ENCODE data around the gene CNOT6. TPM values are rescaled to one million over a fixed set of nuclear protein-coding genes. Genes with fewer than 3 reads are reported as not detected.

The CNOT6 gene
- total RNA-seq, 1 experiment from 2014 or later: 59.1 TPM

DNA sequence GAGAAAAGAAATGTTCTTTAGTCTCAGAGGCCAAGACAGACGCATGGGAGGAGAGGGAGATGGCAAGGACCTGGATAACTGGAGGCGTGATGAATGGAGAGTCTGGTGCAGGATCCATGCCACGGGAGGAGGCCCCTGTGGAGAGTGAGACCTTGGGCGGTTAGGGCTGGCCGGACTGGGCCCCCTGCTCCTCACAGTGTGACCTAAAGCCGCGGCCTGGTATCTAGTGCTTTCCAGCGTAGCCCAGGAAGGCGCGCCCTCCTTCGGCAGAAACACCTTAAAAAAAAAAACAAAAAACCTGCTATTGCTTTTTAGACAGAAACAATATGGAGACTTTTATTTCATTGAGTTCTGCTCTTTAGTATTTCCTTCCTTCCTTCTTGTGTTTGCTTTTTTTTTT lies 64.1 kb downstream of the CNOT6 start (continued):
- no peak for TF ChIP-seq SIN3A (IDR thresholded peaks at IDR 0.05; ENCODE audit: low read depth)
- TF ChIP-seq, protein P1, sequence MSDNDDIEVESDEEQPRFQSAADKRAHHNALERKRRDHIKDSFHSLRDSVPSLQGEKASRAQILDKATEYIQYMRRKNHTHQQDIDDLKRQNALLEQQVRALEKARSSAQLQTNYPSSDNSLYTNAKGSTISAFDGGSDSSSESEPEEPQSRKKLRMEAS (IDR thresholded peaks at IDR 0.05): no peak
- TF ChIP-seq POLR2A (IDR thresholded peaks at IDR 0.05; ENCODE audit: borderline replicate concordance, extremely low read depth, insufficient read depth, insufficient read length): no peak
- TF ChIP-seq, protein P2, sequence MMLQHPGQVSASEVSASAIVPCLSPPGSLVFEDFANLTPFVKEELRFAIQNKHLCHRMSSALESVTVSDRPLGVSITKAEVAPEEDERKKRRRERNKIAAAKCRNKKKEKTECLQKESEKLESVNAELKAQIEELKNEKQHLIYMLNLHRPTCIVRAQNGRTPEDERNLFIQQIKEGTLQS (IDR thresholded peaks at IDR 0.05): no peak
- TF ChIP-seq TCF7L2 (IDR thresholded peaks at IDR 0.05; ENCODE audit: borderline replicate concordance, extremely low read depth, insufficient read depth, insufficient read length): no peak

DNA sequence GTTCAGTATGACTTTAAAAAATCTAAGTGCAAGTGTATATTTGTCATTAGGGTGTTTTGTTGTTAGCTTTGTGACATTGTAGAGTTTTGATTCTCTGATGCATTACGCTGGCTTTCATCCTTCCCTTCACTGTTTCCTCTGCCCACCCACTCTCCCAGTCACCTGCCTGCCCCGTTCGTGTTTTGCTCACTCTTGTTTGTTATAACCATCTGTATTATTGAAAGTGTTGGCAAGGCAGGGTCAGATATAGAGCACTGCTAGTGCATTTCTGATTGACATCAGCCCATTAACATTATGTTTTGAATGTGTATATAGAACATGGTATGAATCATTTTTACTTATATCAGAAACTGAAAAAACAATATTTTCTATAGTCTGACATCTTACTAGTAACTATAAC lies 69.8 kb downstream of the CNOT6 start:
- peaks cover 30% of the 10 kb centered on the region for H3K79me2 ChIP-seq (ENCODE audit: insufficient read depth, low read length)
- no peak overlapping the region for H3K27ac ChIP-seq (ENCODE audit: low read depth, low read length)
- no peaks in the 10 kb centered on the region for H3K4me1 ChIP-seq (ENCODE audit: control insufficient read depth in 1 of 2, insufficient read depth in 2 of 2, low read length in 2 of 2)
- no peak overlapping the region for H3K4me3 ChIP-seq (replicated peaks in 1 of 2; ENCODE audit: low read depth in 1 of 2, low read length in 2 of 2)
- H3K27me3 ChIP-seq (ENCODE audit: insufficient read depth, low read length): no peaks in the 10 kb centered on the region
- no peaks in the 10 kb centered on the region for H3K9me3 ChIP-seq (ENCODE audit: control insufficient read depth in 1 of 2, insufficient read depth in 1 of 2, low read depth in 1 of 2, low read length in 2 of 2)
- intact Hi-C loops (cut with micrococcal nuclease): no loop called here
- ChIA-PET RAD21 (ENCODE audit: low non-redundant PET in 1 of 2, low total read pairs in 2 of 2, uncharacterized antibody in 2 of 2, unreplicated experiment in 2 of 2) (no interaction called here), CTCF (no interaction called here), POLR2A (no interaction called here)
- ATAC-seq (no peak), DNase-seq (ENCODE audit: low read depth, low spot score) (no peak)
- TF ChIP-seq ZNF274 (IDR thresholded peaks at IDR 0.05; ENCODE audit: low read depth, low read length) (no peak), EZH2phosphoT487 (IDR thresholded peaks at IDR 0.05; ENCODE audit: borderline replicate concordance) (no peak), TCF7L2 (IDR thresholded peaks at IDR 0.05; ENCODE audit: borderline replicate concordance, extremely low read depth, insufficient read depth, insufficient read length) (no peak), YY1 (IDR thresholded peaks at IDR 0.05; ENCODE audit: extremely low read depth, insufficient replicate concordance, low read depth, low read length) (no peak), SRF (IDR thresholded peaks at IDR 0.05; ENCODE audit: low read depth) (no peak), POLR2A (IDR thresholded peaks at IDR 0.05; ENCODE audit: borderline replicate concordance, extremely low read depth, insufficient read depth, insufficient read length) (no peak), ZFX (IDR thresholded peaks at IDR 0.05) (no peak), EZH2 (IDR thresholded peaks at IDR 0.05) (no peak), JUND (IDR thresholded peaks at IDR 0.05) (no peak), SIN3A (IDR thresholded peaks at IDR 0.05; ENCODE audit: low read depth) (no peak), ELF1 (IDR thresholded peaks at IDR 0.05; ENCODE audit: borderline replicate concordance, low read depth) (no peak)
- TF ChIP-seq, protein P2 (IDR thresholded peaks at IDR 0.05): no peak
- TF ChIP-seq, protein P3, sequence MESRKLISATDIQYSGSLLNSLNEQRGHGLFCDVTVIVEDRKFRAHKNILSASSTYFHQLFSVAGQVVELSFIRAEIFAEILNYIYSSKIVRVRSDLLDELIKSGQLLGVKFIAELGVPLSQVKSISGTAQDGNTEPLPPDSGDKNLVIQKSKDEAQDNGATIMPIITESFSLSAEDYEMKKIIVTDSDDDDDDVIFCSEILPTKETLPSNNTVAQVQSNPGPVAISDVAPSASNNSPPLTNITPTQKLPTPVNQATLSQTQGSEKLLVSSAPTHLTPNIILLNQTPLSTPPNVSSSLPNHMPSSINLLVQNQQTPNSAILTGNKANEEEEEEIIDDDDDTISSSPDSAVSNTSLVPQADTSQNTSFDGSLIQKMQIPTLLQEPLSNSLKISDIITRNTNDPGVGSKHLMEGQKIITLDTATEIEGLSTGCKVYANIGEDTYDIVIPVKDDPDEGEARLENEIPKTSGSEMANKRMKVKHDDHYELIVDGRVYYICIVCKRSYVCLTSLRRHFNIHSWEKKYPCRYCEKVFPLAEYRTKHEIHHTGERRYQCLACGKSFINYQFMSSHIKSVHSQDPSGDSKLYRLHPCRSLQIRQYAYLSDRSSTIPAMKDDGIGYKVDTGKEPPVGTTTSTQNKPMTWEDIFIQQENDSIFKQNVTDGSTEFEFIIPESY (IDR thresholded peaks at IDR 0.05; ENCODE audit: extremely low read depth, insufficient replicate concordance, low read length): no peak
- TF ChIP-seq, protein P4, sequence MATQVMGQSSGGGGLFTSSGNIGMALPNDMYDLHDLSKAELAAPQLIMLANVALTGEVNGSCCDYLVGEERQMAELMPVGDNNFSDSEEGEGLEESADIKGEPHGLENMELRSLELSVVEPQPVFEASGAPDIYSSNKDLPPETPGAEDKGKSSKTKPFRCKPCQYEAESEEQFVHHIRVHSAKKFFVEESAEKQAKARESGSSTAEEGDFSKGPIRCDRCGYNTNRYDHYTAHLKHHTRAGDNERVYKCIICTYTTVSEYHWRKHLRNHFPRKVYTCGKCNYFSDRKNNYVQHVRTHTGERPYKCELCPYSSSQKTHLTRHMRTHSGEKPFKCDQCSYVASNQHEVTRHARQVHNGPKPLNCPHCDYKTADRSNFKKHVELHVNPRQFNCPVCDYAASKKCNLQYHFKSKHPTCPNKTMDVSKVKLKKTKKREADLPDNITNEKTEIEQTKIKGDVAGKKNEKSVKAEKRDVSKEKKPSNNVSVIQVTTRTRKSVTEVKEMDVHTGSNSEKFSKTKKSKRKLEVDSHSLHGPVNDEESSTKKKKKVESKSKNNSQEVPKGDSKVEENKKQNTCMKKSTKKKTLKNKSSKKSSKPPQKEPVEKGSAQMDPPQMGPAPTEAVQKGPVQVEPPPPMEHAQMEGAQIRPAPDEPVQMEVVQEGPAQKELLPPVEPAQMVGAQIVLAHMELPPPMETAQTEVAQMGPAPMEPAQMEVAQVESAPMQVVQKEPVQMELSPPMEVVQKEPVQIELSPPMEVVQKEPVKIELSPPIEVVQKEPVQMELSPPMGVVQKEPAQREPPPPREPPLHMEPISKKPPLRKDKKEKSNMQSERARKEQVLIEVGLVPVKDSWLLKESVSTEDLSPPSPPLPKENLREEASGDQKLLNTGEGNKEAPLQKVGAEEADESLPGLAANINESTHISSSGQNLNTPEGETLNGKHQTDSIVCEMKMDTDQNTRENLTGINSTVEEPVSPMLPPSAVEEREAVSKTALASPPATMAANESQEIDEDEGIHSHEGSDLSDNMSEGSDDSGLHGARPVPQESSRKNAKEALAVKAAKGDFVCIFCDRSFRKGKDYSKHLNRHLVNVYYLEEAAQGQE (IDR thresholded peaks at IDR 0.05; ENCODE audit: low read depth): no peak
- TF ChIP-seq, protein P1 (IDR thresholded peaks at IDR 0.05): no peak
- peaks cover 15 to 21% of the 10 kb centered on the region in 2 experiments for H3K36me3 ChIP-seq (ENCODE audit: control insufficient read depth in 1 of 2, insufficient read depth in 2 of 2, low read length in 2 of 2)
- H2AFZ ChIP-seq (ENCODE audit: low read depth, low read length, poor library complexity, severe bottlenecking): no peak overlapping the region
- no peak overlapping the region for H3K4me2 ChIP-seq (ENCODE audit: low read length)
- H4K20me1 ChIP-seq (ENCODE audit: insufficient read depth): no peaks in the 10 kb centered on the region
- H3K9ac ChIP-seq (ENCODE audit: low read length): no peak overlapping the region
- no TSS peak for BruUV-seq (replicated peaks)
- H3K9me2 ChIP-seq (ENCODE audit: insufficient read depth): no peaks in the 10 kb centered on the region

All from HCT116 (cell line).